Loucy (cell line): Measurements from ENCODE around the gene ZNF121.

Experiments
- H2AFZ ChIP-seq: fragments of 200-600 bp; sonication (generic); 2 replicates; pipeline ENCODE4 v1.6.0; 2016; ENCODE audit warnings: antibody characterized with exemption, mild to moderate bottlenecking, low read length, moderate library complexity
- H3F3A ChIP-seq: fragments of 200-600 bp; 2 replicates; pipeline ENCODE4 v1.6.0; 2016; ENCODE audit warnings: antibody characterized with exemption, low read depth, mild to moderate bottlenecking
- H3K27me3 ChIP-seq: fragments of 200-600 bp; sonication (generic); 2 replicates; pipeline ENCODE4 v1.6.1; 2014; ENCODE audit warnings: low read length, mild to moderate bottlenecking; ENCODE audit not compliant: insufficient read depth, poor library complexity, severe bottlenecking
- H3K36me3 ChIP-seq: fragments of 200-600 bp; sonication (generic); 2 replicates; pipeline ENCODE4 v1.6.1; 2016; ENCODE audit warnings: low read length; ENCODE audit not compliant: insufficient read depth
- H3K4me1 ChIP-seq: fragments of 200-600 bp; sonication (generic); 2 replicates; pipeline ENCODE4 v1.5.1; 2014; ENCODE audit warnings: low read length, mild to moderate bottlenecking; ENCODE audit not compliant: insufficient read depth, poor library complexity, severe bottlenecking
- H3K4me2 ChIP-seq: fragments of 200-600 bp; sonication (generic); 2 replicates; pipeline ENCODE4 v1.6.0; 2014; ENCODE audit warnings: antibody characterized with exemption, low read length, low read depth, mild to moderate bottlenecking; ENCODE audit not compliant: poor library complexity, severe bottlenecking
- H3K4me3 ChIP-seq: fragments of 200-600 bp; sonication (generic); 2 replicates; pipeline ENCODE4 v1.5.1; 2014; ENCODE audit warnings: low read length, mild to moderate bottlenecking, mixed read lengths; ENCODE audit not compliant: poor library complexity, severe bottlenecking
- H3K79me2 ChIP-seq: fragments of 200-600 bp; sonication (generic); 2 replicates; pipeline ENCODE4 v1.6.1; 2014; ENCODE audit warnings: low read length; ENCODE audit not compliant: insufficient read depth
- H3K9ac ChIP-seq: fragments of 200-600 bp; sonication (generic); 2 replicates; pipeline ENCODE4 v1.6.0; 2014; ENCODE audit warnings: mild to moderate bottlenecking, low read depth, low read length, moderate library complexity; ENCODE audit not compliant: poor library complexity, severe bottlenecking
- H3K9me2 ChIP-seq: fragments of 200-600 bp; sonication (generic); replicated peaks from 2 replicates; pipeline ENCODE4 v1.6.1; 2016; ENCODE audit warnings: low read depth, low read length, mixed read lengths
- H3K9me3 ChIP-seq: fragments of 200-600 bp; sonication (generic); 2 replicates; pipeline ENCODE4 v1.6.1; 2014; ENCODE audit warnings: mild to moderate bottlenecking, antibody characterized with exemption, low read length, low read depth; ENCODE audit not compliant: insufficient read depth
- H4K20me1 ChIP-seq: fragments of 200-600 bp; sonication (generic); 2 replicates; pipeline ENCODE4 v1.6.0; 2014; ENCODE audit warnings: antibody characterized with exemption, low read length, mild to moderate bottlenecking; ENCODE audit not compliant: insufficient read depth, poor library complexity, severe bottlenecking
- CTCF ChIP-seq: fragments of 200-600 bp; sonication (generic); conservative IDR thresholded peaks from 2 replicates; pipeline ENCODE4 v1.5.1; 2014; ENCODE audit warnings: mild to moderate bottlenecking, antibody characterized with exemption, low read length
- EZH2phosphoT487 ChIP-seq: fragments of 200-600 bp; IDR thresholded peaks from 2 replicates; pipeline ENCODE4 v1.6.1; 2018; ENCODE audit warnings: antibody characterized with exemption, mild to moderate bottlenecking, moderate library complexity, borderline replicate concordance

Gene ZNF121

GRCh38 chr19:9566729-9567128 is 17.6 kb downstream of the ZNF121 start:
- H3K9me3 ChIP-seq: peaks cover 27% of the 10 kb centered on the region; the same call in 1 of the 2 replicates

GRCh38 chr19:9565900-9566705 is 18.2 kb downstream of the ZNF121 start:
- peaks cover 38% of the 10 kb centered on the region for H3K79me2 ChIP-seq
- H2AFZ ChIP-seq: no peak overlapping the region
- H3K27me3 ChIP-seq: peaks cover 7% of the 10 kb centered on the region
- H3K4me2 ChIP-seq: no peak overlapping the region
- no peaks in the 10 kb centered on the region for H3K9me2 ChIP-seq
- no peak overlapping the region for H3K9ac ChIP-seq
- H4K20me1 ChIP-seq: peaks cover 12% of the 10 kb centered on the region
- TF ChIP-seq EZH2phosphoT487: no peak
- TF ChIP-seq CTCF: no peak
- H3F3A ChIP-seq: no peaks in the 10 kb centered on the region
- peaks cover 90% of the 10 kb centered on the region for H3K36me3 ChIP-seq
- H3K4me3 ChIP-seq: no peak overlapping the region
- peaks cover 27% of the 10 kb centered on the region; the same call in 1 of the 2 replicates for H3K9me3 ChIP-seq
- no peaks in the 10 kb centered on the region for H3K4me1 ChIP-seq

More at GRCh38 chr19:9566729-9567128, 17.6 kb downstream of the ZNF121 start:
- Histone ChIP-seq H3K36me3 (peaks cover 88% of the 10 kb centered on the region), H3K9me2 (no peaks in the 10 kb centered on the region), H3F3A (no peaks in the 10 kb centered on the region), H4K20me1 (peaks cover 18% of the 10 kb centered on the region), H3K4me2 (no peak overlapping the region), H3K27me3 (peaks cover 7% of the 10 kb centered on the region), H3K4me1 (no peaks in the 10 kb centered on the region), H3K4me3 (no peak overlapping the region), H2AFZ (no peak overlapping the region), H3K79me2 (peaks cover 44% of the 10 kb centered on the region), H3K9ac (no peak overlapping the region)
- TF ChIP-seq CTCF: peak; percentile 39
- no peak for TF ChIP-seq EZH2phosphoT487

GRCh38 chr19:9552536-9553274 is 31.6 kb downstream of the ZNF121 start:
- no peak for TF ChIP-seq EZH2phosphoT487
- TF ChIP-seq CTCF: no peak
- Histone ChIP-seq H2AFZ (no peak overlapping the region), H3K4me2 (no peak overlapping the region), H3K9me3 (no peaks in the 10 kb centered on the region; the same call in 1 of the 2 replicates), H3K36me3 (no peaks in the 10 kb centered on the region), H3K4me1 (no peaks in the 10 kb centered on the region), H3F3A (no peaks in the 10 kb centered on the region), H3K27me3 (no peaks in the 10 kb centered on the region), H3K79me2 (no peaks in the 10 kb centered on the region), H3K9ac (no peak overlapping the region), H3K9me2 (no peaks in the 10 kb centered on the region; the same call in 1 of the 2 replicates), H3K4me3 (no peak overlapping the region), H4K20me1 (no peaks in the 10 kb centered on the region)
